Measurements from ENCODE around the gene WDR59.

DNA sequence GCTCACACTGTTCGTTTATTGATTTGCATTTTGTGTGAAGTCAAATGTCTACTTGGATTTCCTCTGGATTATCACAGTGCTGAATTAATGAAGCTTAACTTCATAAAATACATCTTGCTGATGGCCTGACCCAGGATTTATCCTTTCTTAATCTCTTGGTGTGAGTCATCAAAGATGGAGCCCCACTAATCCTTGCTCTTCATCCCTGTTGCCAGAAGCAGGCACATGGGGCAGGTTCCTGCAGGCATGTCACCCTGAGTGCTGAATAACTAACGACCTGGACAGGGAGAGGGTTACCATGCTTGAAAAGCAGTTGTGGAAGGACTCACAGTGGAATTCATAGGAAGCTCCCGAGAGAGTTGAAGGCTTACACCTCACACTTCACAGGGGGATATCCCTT lies 154.3 kb downstream of the WDR59 start:
- TF ChIP-seq NRF1 (IDR thresholded peaks at IDR 0.05; ENCODE audit: low read depth, low read length): no peak
- no peak for TF ChIP-seq POLR2AphosphoS5 (IDR thresholded peaks at IDR 0.05; ENCODE audit: low read depth, low read length)
- TF ChIP-seq, protein P1, sequence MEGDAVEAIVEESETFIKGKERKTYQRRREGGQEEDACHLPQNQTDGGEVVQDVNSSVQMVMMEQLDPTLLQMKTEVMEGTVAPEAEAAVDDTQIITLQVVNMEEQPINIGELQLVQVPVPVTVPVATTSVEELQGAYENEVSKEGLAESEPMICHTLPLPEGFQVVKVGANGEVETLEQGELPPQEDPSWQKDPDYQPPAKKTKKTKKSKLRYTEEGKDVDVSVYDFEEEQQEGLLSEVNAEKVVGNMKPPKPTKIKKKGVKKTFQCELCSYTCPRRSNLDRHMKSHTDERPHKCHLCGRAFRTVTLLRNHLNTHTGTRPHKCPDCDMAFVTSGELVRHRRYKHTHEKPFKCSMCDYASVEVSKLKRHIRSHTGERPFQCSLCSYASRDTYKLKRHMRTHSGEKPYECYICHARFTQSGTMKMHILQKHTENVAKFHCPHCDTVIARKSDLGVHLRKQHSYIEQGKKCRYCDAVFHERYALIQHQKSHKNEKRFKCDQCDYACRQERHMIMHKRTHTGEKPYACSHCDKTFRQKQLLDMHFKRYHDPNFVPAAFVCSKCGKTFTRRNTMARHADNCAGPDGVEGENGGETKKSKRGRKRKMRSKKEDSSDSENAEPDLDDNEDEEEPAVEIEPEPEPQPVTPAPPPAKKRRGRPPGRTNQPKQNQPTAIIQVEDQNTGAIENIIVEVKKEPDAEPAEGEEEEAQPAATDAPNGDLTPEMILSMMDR (IDR thresholded peaks at IDR 0.05): no peak
- TF ChIP-seq, protein P2, sequence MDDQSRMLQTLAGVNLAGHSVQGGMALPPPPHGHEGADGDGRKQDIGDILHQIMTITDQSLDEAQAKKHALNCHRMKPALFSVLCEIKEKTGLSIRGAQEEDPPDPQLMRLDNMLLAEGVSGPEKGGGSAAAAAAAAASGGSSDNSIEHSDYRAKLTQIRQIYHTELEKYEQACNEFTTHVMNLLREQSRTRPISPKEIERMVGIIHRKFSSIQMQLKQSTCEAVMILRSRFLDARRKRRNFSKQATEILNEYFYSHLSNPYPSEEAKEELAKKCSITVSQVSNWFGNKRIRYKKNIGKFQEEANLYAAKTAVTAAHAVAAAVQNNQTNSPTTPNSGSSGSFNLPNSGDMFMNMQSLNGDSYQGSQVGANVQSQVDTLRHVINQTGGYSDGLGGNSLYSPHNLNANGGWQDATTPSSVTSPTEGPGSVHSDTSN (IDR thresholded peaks at IDR 0.05): no peak
- TF ChIP-seq RFX5 (IDR thresholded peaks at IDR 0.05; ENCODE audit: low read length): no peak
